K562 (cell line): ENCODE data around the gene LCNL1. TPM values are rescaled to one million over a fixed set of nuclear protein-coding genes. Genes with fewer than 3 reads are reported as not detected.

Source experiments
- ATF3 ChIP-seq, 2 experiments: fragments of 450-650 bp in 1 of 2; sonication (generic) in 1 of 2; formaldehyde crosslinking in 1 of 2; IDR thresholded peaks in 1 of 2; conservative IDR thresholded peaks in 1 of 2; 2 replicates each; pipeline versions ENCODE4 v1.6.1 to v1.8.1; 2016 to 2023; ENCODE audit warnings: mild to moderate bottlenecking in 2 of 2, moderate library complexity in 2 of 2, inconsistent platforms in 1 of 2, missing genetic modification reagents in 1 of 2
- CREB1 ChIP-seq, 2 experiments: sonication (generic) in 1 of 2; formaldehyde crosslinking in 1 of 2; IDR thresholded peaks; 2 replicates each; pipeline versions ENCODE4 v1.6.1 to v1.8.0; 2012 to 2022; ENCODE audit warnings: inconsistent platforms in 1 of 2, mild to moderate bottlenecking in 1 of 2, missing genetic modification reagents in 1 of 2, moderate library complexity in 1 of 2
- ELF2 ChIP-seq: fragments of 250-450 bp; sonication (Bioruptor Pico); IDR thresholded peaks from 2 replicates; pipeline ENCODE4 v1.5.0; 2021; ENCODE audit warnings: mild to moderate bottlenecking
- FOXA3 ChIP-seq, 2 experiments: fragments of 450-650 bp in 1 of 2; sonication (generic) in 1 of 2; formaldehyde crosslinking; IDR thresholded peaks in 1 of 2; conservative IDR thresholded peaks in 1 of 2; 2 replicates each; pipeline versions ENCODE4 v1.4.0 to v1.8.0; 2020 to 2022; ENCODE audit warnings: mild to moderate bottlenecking in 2 of 2, missing genetic modification reagents in 1 of 2
- FOXM1 ChIP-seq, 2 experiments: fragments of 450-650 bp in 1 of 2; sonication (generic) in 1 of 2; formaldehyde crosslinking in 1 of 2; IDR thresholded peaks; 2 replicates each; pipeline versions ENCODE4 v1.6.1 to v1.9.0; 2017 to 2022; ENCODE audit warnings: low read depth in 2 of 2, mild to moderate bottlenecking in 2 of 2, missing genetic modification reagents in 1 of 2, moderate library complexity in 1 of 2
- FOXP1 ChIP-seq: sonication (generic); formaldehyde crosslinking; IDR thresholded peaks from 2 replicates; pipeline ENCODE4 v1.8.0; 2022; ENCODE audit warnings: mild to moderate bottlenecking, missing genetic modification reagents
- KDM1A ChIP-seq, 2 experiments: fragments of 450-650 bp; IDR thresholded peaks; 2 replicates each; pipeline ENCODE4 v1.6.1; 2016; ENCODE audit warnings: mild to moderate bottlenecking in 2 of 2
- MTA1 ChIP-seq: fragments of 450-650 bp; IDR thresholded peaks from 2 replicates; pipeline ENCODE4 v1.6.1; 2017; ENCODE audit warnings: borderline replicate concordance
- POLR2AphosphoS5 ChIP-seq: IDR thresholded peaks from 2 replicates; pipeline ENCODE4 v1.6.1; 2011; ENCODE audit warnings: mild to moderate bottlenecking, low read depth, low read length, moderate library complexity; ENCODE audit not compliant: control insufficient read depth, insufficient read depth
- POLR3A ChIP-seq: IDR thresholded peaks from 2 replicates; pipeline ENCODE4 v1.6.1; 2011; ENCODE audit warnings: borderline replicate concordance, mild to moderate bottlenecking, moderate library complexity; ENCODE audit not compliant: insufficient read length, insufficient read depth; ENCODE audit errors: extremely low read depth
- RREB1 ChIP-seq: fragments of 250-450 bp; sonication (Bioruptor Pico); IDR thresholded peaks from 2 replicates; pipeline ENCODE4 v1.4.0; 2020
- SMAD1 ChIP-seq: fragments of 150-350 bp; IDR thresholded peaks from 2 replicates; pipeline ENCODE4 v1.6.1; 2014; ENCODE audit warnings: low read length, low read depth; ENCODE audit not compliant: partially characterized antibody
- ZBTB1 ChIP-seq: sonication (generic); formaldehyde crosslinking; IDR thresholded peaks from 2 replicates; pipeline ENCODE4 v1.8.1; 2023; ENCODE audit warnings: missing genetic modification reagents, low read depth, mild to moderate bottlenecking, borderline replicate concordance
- ZBTB49 ChIP-seq: sonication (generic); formaldehyde crosslinking; IDR thresholded peaks from 2 replicates; pipeline ENCODE4 v1.8.0; 2022; ENCODE audit warnings: missing genetic modification reagents, mild to moderate bottlenecking, borderline replicate concordance
- ZNF3 ChIP-seq: fragments of 250-450 bp; sonication (Bioruptor Pico); IDR thresholded peaks from 2 replicates; pipeline ENCODE4 v1.5.0; 2021; ENCODE audit warnings: mild to moderate bottlenecking, moderate library complexity
- polyA plus RNA-seq, 8 experiments: library from polyadenylated mRNA; depleted of rRNA in 4 of 8; stranded (reverse) in 5 of 8; unstranded in 3 of 8; fragments of >200 nt; fragmentation: Nextera tagmentation in 2 of 8; fragmentation: Illumina TruSeq in 1 of 8; extraction: Ambion mirVana in 2 of 8; extraction: Trizol in 1 of 8; gene quantifications; 2 replicates each; pipeline versions ENCODE4 v1.2.1 to v1.2.3, GENCODE V29; 2011 to 2014; ENCODE audit warnings: inconsistent platforms in 1 of 8, missing spikeins in 1 of 8
- total RNA-seq, 7 experiments: library from RNA; depleted of rRNA in 6 of 7; stranded (reverse); fragments of >200 nt in 6 of 7; fragmentation: Illumina TruSeq in 2 of 7; extraction: Trizol in 2 of 7; gene quantifications; 2 replicates each; pipeline versions ENCODE4 v1.2.1 to v1.2.3, GENCODE V29; 2011 to 2021; ENCODE audit warnings: low replicate concordance in 1 of 7
- TF ChIP-seq, protein P1 (sequence below): fragments of 250-450 bp; sonication (Bioruptor Pico); IDR thresholded peaks from 2 replicates; pipeline ENCODE4 v1.8.0; 2021; ENCODE audit warnings: moderate library complexity, mild to moderate bottlenecking, inconsistent platforms

Gene LCNL1
- total and polyA plus RNA-seq, 9 of the 15 experiments (the other 6 are each of a cell fraction or from before 2014, with no cell fraction given) = 0.04 to 0.16 (median 0.04) TPM; not detected in 4

DNA sequence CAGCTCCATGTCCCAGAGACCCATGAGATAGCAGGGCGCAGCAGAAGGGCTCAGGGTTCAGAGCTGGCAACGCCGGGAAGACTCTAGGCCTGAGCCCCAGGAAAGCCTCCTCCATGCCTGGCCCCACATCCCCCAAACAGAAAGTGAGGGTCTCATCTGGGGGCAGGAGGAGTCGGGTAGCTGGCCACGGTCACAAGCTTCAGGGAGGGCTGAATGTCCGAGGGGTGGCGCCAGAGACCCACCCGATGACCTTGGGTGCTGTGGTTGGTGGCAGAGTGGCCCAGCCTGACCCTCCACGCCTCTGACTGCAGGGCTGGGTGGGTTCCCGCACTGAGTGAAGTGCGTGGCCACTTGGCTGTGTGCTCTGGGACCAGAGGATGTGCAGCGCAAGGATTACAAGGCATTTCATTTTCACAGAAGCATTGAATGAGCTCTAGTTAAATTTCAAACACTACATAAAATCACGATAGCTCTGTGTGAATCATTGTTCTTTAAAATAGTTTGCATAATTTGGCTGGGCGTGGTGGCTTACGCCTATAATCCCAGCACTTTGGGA lies 34.8 kb upstream of the LCNL1 start (continued):
- 0 out of 4 replicates have a peak, but pooled peaks of 1 of the 2 experiments have one; percentile 40 for TF ChIP-seq FOXA3 (CRISPR knock-in tag; conservative IDR thresholded peaks at IDR 0.05 in 1 of 2, IDR thresholded peaks at IDR 0.05 in 1 of 2)
- no peak for TF ChIP-seq ZNF3 (CRISPR knock-in tag)
- 0 out of 2 replicates have a peak, but pooled peaks have one; percentile 44 for TF ChIP-seq FOXP1 (CRISPR knock-in tag)
- TF ChIP-seq RREB1 (CRISPR knock-in tag) = no peak
- no peak for TF ChIP-seq ATF3 (IDR thresholded peaks at IDR 0.05)
- no peak for TF ChIP-seq ATF3 (CRISPR knock-in tag; conservative IDR thresholded peaks at IDR 0.05)
- TF ChIP-seq CREB1 (IDR thresholded peaks at IDR 0.05) = no peak
- no peak for TF ChIP-seq CREB1 (CRISPR knock-in tag; IDR thresholded peaks at IDR 0.05)
- no peak for TF ChIP-seq POLR2AphosphoS5
- TF ChIP-seq MTA1 = no peak
- TF ChIP-seq KDM1A (IDR thresholded peaks at IDR 0.05) = peak; percentile 66 to 80; a peak in 3 of 4 replicates
- TF ChIP-seq, protein P1, sequence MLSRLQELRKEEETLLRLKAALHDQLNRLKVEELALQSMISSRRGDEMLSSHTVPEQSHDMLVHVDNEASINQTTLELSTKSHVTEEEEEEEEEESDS (CRISPR knock-in tag) = no peak
- TF ChIP-seq SMAD1 = peak; percentile 34
- TF ChIP-seq FOXM1 (IDR thresholded peaks at IDR 0.05; ENCODE audit: low read depth) = no peak
- TF ChIP-seq FOXM1 (CRISPR knock-in tag; IDR thresholded peaks at IDR 0.05; ENCODE audit: low read depth) = no peak
- no peak for TF ChIP-seq ZBTB1 (CRISPR knock-in tag)
- TF ChIP-seq POLR3A = no peak
- TF ChIP-seq ZBTB49 (CRISPR knock-in tag) = no peak
- TF ChIP-seq ELF2 (CRISPR knock-in tag) = no peak
